Measurements from ENCODE around the gene GZMM. TPM values are rescaled to one million over a fixed set of nuclear protein-coding genes. Genes with fewer than 3 reads are reported as not detected.
A peak's percentile ranks its signal among the peaks of the same experiment; 100 is the strongest.

The GZMM gene
- total RNA-seq, 1 donor from 2014 or later: not detected

DNA sequence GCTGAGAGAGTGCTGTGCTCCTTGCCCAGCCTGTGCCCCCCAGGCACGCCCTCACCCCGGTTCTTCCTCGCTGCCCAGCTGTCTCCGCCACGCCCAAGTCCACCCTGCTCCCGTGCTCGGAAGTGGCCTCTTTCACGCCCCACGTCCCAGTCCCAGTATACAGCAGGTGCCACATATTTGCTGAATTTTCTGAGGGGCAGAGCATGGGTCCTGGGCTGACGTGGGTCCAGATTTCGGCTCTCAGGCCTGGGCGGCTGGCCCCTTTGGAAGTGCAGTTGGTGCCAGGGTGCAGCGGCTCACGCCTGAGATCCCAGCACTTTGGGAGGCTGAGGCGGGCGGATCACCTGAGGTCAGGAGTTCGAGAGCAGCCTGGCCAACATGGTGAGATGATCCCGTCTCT lies 49.2 kb downstream of the GZMM start:
- Mint-ChIP-seq H3K9me3 (ENCODE audit: unreplicated experiment) (no peaks in the 10 kb centered on the region), H3K4me3 (ENCODE audit: unreplicated experiment) (no peak overlapping the region), H3K36me3 (ENCODE audit: unreplicated experiment) (no peaks in the 10 kb centered on the region), H3K27me3 (ENCODE audit: unreplicated experiment) (peaks cover 4% of the 10 kb centered on the region), H3K27ac (ENCODE audit: unreplicated experiment) (no peak overlapping the region), H3K4me1 (ENCODE audit: unreplicated experiment) (peaks cover 17% of the 10 kb centered on the region)
- TF ChIP-seq, protein P1, sequence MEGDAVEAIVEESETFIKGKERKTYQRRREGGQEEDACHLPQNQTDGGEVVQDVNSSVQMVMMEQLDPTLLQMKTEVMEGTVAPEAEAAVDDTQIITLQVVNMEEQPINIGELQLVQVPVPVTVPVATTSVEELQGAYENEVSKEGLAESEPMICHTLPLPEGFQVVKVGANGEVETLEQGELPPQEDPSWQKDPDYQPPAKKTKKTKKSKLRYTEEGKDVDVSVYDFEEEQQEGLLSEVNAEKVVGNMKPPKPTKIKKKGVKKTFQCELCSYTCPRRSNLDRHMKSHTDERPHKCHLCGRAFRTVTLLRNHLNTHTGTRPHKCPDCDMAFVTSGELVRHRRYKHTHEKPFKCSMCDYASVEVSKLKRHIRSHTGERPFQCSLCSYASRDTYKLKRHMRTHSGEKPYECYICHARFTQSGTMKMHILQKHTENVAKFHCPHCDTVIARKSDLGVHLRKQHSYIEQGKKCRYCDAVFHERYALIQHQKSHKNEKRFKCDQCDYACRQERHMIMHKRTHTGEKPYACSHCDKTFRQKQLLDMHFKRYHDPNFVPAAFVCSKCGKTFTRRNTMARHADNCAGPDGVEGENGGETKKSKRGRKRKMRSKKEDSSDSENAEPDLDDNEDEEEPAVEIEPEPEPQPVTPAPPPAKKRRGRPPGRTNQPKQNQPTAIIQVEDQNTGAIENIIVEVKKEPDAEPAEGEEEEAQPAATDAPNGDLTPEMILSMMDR (IDR thresholded peaks at IDR 0.05): no peak
- no peak for DNase-seq (ENCODE audit: extremely low spot score, unreplicated experiment)

DNA sequence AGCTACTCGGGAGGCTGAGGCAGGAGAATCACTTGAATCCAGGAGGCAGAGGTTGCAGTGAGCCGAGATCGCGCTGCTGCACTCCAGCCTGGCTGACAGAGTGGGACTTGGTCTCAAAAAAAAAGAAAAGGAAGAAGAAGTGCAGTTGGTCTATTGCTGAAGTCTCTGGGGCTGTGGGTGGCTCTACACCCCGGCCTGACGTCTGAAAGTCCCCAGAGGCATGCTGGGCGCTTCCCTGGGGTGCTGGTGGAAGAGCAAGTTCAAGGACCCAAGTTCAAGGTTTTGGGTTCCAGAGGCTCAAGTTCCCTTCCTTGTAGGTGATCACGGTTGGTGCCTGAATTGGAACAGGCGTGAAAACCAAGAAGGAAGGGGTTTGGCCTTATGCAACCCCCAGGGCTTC lies 49.7 kb downstream of the GZMM start:
- H3K9me3 Mint-ChIP-seq (ENCODE audit: unreplicated experiment): no peaks in the 10 kb centered on the region
- TF ChIP-seq, protein P1 (IDR thresholded peaks at IDR 0.05): no peak
- H3K4me1 Mint-ChIP-seq (ENCODE audit: unreplicated experiment): peaks cover 12% of the 10 kb centered on the region
- H3K27me3 Mint-ChIP-seq (ENCODE audit: unreplicated experiment): peaks cover 4% of the 10 kb centered on the region
- no peaks in the 10 kb centered on the region for H3K36me3 Mint-ChIP-seq (ENCODE audit: unreplicated experiment)
- no peak for DNase-seq (ENCODE audit: extremely low spot score, unreplicated experiment)
- peak overlapping the region; percentile 14 for H3K4me3 Mint-ChIP-seq (ENCODE audit: unreplicated experiment)
- H3K27ac Mint-ChIP-seq (ENCODE audit: unreplicated experiment): no peak overlapping the region

DNA sequence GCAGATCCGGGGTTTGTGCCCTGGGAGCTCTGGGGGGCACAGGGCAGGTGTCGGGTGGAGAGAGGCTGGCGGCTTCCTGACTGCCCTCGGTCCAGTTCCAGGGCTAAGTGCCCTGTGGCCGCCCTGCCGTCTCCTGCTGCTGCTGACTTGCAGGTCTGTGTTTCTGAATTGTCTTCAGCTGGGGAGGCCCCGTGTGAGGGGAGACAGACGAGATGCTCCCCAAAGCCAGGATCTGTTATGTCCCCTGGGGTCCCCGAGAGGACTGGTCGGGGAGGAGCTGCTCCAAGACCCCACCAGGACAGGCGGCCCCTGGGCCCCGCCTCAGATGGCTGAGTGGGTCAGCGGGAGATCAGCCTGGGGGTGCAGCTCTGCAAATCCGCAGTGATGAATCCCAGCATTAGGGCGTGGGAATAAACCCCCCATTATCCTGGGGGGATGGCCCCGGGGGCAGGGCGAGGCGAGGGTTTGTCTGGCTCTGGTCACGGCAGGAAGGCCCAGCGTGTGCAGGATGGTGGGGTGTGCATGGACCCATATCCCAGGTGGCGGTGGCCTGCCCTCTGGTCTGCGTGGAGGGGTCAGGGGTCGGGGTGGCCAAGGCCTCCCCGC lies 50.5 kb downstream of the GZMM start:
- Mint-ChIP-seq H3K4me3 (ENCODE audit: unreplicated experiment) (no peak overlapping the region), H3K27ac (ENCODE audit: unreplicated experiment) (no peak overlapping the region), H3K9me3 (ENCODE audit: unreplicated experiment) (no peaks in the 10 kb centered on the region), H3K4me1 (ENCODE audit: unreplicated experiment) (peaks cover 6% of the 10 kb centered on the region), H3K27me3 (ENCODE audit: unreplicated experiment) (peaks cover 4% of the 10 kb centered on the region), H3K36me3 (ENCODE audit: unreplicated experiment) (no peaks in the 10 kb centered on the region)
- DNase-seq (ENCODE audit: extremely low spot score, unreplicated experiment): no peak
- TF ChIP-seq, protein P1 (IDR thresholded peaks at IDR 0.05): no peak

DNA sequence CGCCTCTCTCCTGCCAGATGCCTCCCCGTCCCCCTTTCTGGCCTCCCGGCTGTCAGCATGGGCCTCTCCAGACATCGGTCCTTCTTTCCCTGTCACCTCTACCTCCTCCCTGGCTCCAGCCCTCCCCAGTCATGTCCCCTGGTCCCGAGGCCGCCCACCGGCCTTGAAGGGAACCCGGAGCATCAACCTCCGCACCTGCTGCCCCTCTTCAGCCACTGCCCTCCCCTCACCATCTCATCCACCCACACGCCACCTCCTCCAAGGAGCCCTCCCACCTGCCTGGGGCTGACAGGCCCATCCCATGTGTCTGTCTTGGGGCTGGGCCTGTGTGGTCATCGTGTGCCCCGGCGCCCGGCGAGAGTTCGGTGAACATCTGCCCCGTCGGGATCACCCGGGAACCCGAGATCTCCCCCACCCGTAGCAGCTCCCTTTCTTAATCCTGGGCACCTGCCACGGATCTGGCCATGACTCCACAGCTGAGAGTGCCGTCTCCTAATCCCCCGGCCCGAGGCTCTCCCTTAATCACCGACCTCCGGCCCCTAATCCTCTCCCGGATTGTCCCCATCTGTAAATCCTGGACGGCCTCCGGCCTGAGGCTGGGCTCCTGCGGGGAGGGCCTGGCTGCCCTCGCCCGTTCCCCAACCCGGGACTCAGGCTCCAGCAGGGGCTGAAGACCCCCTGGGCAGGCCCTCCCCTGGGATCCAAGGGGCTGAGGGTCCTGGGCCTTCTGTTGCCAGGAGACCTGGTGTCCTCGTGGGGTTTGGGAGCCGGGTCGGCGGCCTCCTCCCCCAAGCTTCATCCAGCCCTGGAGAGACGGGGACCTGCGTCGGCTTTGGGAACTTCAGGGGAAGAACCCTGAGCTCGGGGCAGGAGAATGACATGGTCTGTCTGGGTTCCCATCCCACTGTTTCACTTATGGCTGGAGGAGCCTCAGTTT lies 51.7 kb downstream of the GZMM start:
- H3K4me3 Mint-ChIP-seq (ENCODE audit: unreplicated experiment): no peak overlapping the region
- H3K27ac Mint-ChIP-seq (ENCODE audit: unreplicated experiment): no peak overlapping the region
- no peaks in the 10 kb centered on the region for H3K36me3 Mint-ChIP-seq (ENCODE audit: unreplicated experiment)
- TF ChIP-seq, protein P1 (IDR thresholded peaks at IDR 0.05): no peak
- H3K27me3 Mint-ChIP-seq (ENCODE audit: unreplicated experiment): peaks cover 4% of the 10 kb centered on the region
- H3K9me3 Mint-ChIP-seq (ENCODE audit: unreplicated experiment): no peaks in the 10 kb centered on the region
- DNase-seq (ENCODE audit: extremely low spot score, unreplicated experiment): no peak
- peaks cover 5% of the 10 kb centered on the region for H3K4me1 Mint-ChIP-seq (ENCODE audit: unreplicated experiment)

DNA sequence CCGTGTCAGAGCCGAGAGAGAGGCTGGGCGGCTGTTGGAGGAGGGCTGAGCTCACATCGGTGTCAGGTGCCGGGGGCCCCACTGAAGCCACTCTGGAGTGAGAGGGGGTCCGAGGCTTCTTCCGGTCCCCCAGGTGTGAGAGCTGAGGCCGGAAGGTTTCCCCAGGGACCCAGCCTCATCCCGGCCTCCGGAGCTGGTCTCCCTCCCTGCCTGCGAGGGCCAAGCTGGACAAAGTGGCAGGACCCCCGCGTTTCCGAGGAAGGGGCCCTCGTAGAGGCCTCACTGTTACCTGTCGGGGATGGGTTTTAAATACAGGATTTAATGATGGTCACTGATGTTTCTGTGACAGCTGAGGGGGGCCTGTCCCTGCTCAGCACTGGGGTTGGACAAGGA lies 52.4 kb downstream of the GZMM start:
- no peaks in the 10 kb centered on the region for H3K9me3 Mint-ChIP-seq (ENCODE audit: unreplicated experiment)
- peaks cover 2% of the 10 kb centered on the region for H3K27me3 Mint-ChIP-seq (ENCODE audit: unreplicated experiment)
- H3K4me1 Mint-ChIP-seq (ENCODE audit: unreplicated experiment): peaks cover 3% of the 10 kb centered on the region
- TF ChIP-seq, protein P1 (IDR thresholded peaks at IDR 0.05): no peak
- no peak overlapping the region for H3K4me3 Mint-ChIP-seq (ENCODE audit: unreplicated experiment)
- DNase-seq (ENCODE audit: extremely low spot score, unreplicated experiment): no peak
- H3K27ac Mint-ChIP-seq (ENCODE audit: unreplicated experiment): no peak overlapping the region
- H3K36me3 Mint-ChIP-seq (ENCODE audit: unreplicated experiment): no peaks in the 10 kb centered on the region
